ENCODE results near the gene CDC25A. TPM values are rescaled to one million over a fixed set of nuclear protein-coding genes. Genes with fewer than 3 reads are reported as not detected.

CDC25A gene
- total RNA-seq, 1 experiment from 2014 or later = 19.6 TPM

DNA sequence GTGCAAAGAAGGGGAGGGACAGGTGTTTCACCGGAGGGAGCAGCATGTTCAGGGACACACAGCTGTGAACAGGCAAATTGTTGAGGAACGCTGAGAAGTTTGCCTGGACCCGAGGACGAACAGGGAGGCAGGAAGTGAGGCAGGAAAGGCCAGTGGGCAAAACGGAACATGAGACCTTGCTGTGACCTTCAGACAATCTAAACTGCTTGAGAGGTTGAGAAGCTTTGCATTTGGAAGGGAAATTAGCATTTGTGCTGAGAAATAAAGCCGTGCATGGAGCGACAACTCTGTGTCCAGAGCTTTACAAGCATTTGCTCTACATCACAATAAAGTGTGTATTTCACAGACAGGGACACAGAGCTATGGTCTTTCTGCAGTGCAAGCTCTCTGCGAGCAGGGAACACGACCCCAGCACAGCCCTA, 47.9 kb downstream of the CDC25A start:
- Histone ChIP-seq H3K27me3 (ENCODE audit: insufficient read depth, low read length) (no peaks in the 10 kb centered on the region), H3K9me3 (ENCODE audit: control insufficient read depth in 1 of 2, insufficient read depth in 1 of 2, low read depth in 1 of 2, low read length in 2 of 2) (no peaks in the 10 kb centered on the region), H4K20me1 (ENCODE audit: insufficient read depth) (no peaks in the 10 kb centered on the region), H3K27ac (ENCODE audit: low read depth, low read length) (no peak overlapping the region), H3K9ac (ENCODE audit: low read length) (no peak overlapping the region), H3K36me3 (ENCODE audit: control insufficient read depth in 1 of 2, insufficient read depth in 2 of 2, low read length in 2 of 2) (no peaks in the 10 kb centered on the region), H3K9me2 (ENCODE audit: insufficient read depth) (no peaks in the 10 kb centered on the region), H3K4me1 (ENCODE audit: control insufficient read depth in 1 of 2, insufficient read depth in 2 of 2, low read length in 2 of 2) (no peaks in the 10 kb centered on the region), H3K4me3 (replicated peaks in 1 of 2; ENCODE audit: low read depth in 1 of 2, low read length in 2 of 2) (no peak overlapping the region), H2AFZ (ENCODE audit: low read depth, low read length, poor library complexity, severe bottlenecking) (no peak overlapping the region), H3K79me2 (ENCODE audit: insufficient read depth, low read length) (no peaks in the 10 kb centered on the region), H3K4me2 (ENCODE audit: low read length) (no peak overlapping the region)
- CTCF ChIA-PET = interaction anchor here (1.8 kb wide), 1 partner anchor 11 kb away, joined by 12 read pairs; no protein-coding TSS in a partner anchor
- no TSS peak for BruUV-seq (replicated peaks)
- RAD21 ChIA-PET (ENCODE audit: low non-redundant PET in 1 of 2, low total read pairs in 2 of 2, uncharacterized antibody in 2 of 2, unreplicated experiment in 2 of 2) = interaction anchor here in 1 of 2 experiments (0.9 kb wide), 1 partner anchor 11 kb away, joined by 3 read pairs; no protein-coding TSS in a partner anchor
- no peak for ATAC-seq
- intact Hi-C loops (cut with micrococcal nuclease) = no loop called here
- DNase-seq (ENCODE audit: low read depth, low spot score) = no peak
- POLR2A ChIA-PET = no interaction called here
- TF ChIP-seq, protein P1, sequence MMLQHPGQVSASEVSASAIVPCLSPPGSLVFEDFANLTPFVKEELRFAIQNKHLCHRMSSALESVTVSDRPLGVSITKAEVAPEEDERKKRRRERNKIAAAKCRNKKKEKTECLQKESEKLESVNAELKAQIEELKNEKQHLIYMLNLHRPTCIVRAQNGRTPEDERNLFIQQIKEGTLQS (IDR thresholded peaks at IDR 0.05) = no peak
- TF ChIP-seq POLR2A (IDR thresholded peaks at IDR 0.05; ENCODE audit: borderline replicate concordance, extremely low read depth, insufficient read depth, insufficient read length) (no peak), EZH2 (IDR thresholded peaks at IDR 0.05) (no peak), SRF (IDR thresholded peaks at IDR 0.05; ENCODE audit: low read depth) (no peak), ZNF274 (IDR thresholded peaks at IDR 0.05; ENCODE audit: low read depth, low read length) (no peak), FOSL1 (IDR thresholded peaks at IDR 0.05; ENCODE audit: low read depth) (no peak), JUND (IDR thresholded peaks at IDR 0.05) (no peak)
- TF ChIP-seq, protein P2, sequence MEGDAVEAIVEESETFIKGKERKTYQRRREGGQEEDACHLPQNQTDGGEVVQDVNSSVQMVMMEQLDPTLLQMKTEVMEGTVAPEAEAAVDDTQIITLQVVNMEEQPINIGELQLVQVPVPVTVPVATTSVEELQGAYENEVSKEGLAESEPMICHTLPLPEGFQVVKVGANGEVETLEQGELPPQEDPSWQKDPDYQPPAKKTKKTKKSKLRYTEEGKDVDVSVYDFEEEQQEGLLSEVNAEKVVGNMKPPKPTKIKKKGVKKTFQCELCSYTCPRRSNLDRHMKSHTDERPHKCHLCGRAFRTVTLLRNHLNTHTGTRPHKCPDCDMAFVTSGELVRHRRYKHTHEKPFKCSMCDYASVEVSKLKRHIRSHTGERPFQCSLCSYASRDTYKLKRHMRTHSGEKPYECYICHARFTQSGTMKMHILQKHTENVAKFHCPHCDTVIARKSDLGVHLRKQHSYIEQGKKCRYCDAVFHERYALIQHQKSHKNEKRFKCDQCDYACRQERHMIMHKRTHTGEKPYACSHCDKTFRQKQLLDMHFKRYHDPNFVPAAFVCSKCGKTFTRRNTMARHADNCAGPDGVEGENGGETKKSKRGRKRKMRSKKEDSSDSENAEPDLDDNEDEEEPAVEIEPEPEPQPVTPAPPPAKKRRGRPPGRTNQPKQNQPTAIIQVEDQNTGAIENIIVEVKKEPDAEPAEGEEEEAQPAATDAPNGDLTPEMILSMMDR (IDR thresholded peaks at IDR 0.05 in 2 of 3, conservative IDR thresholded peaks at IDR 0.05 in 1 of 3; ENCODE audit: borderline replicate concordance in 1 of 3, insufficient read depth in 1 of 3, low read depth in 2 of 3, low read length in 2 of 3) = no peak

GRCh38 chr3:48137425-48137999, 50.7 kb downstream of the CDC25A start:
- intact Hi-C loops (cut with micrococcal nuclease) = no loop called here
- Histone ChIP-seq H3K9me2 (ENCODE audit: insufficient read depth) (no peaks in the 10 kb centered on the region), H3K4me2 (ENCODE audit: low read length) (no peak overlapping the region), H3K9ac (ENCODE audit: low read length) (no peak overlapping the region), H3K79me2 (ENCODE audit: insufficient read depth, low read length) (no peaks in the 10 kb centered on the region), H3K27me3 (ENCODE audit: insufficient read depth, low read length) (no peaks in the 10 kb centered on the region), H2AFZ (ENCODE audit: low read depth, low read length, poor library complexity, severe bottlenecking) (no peak overlapping the region), H3K4me1 (ENCODE audit: control insufficient read depth in 1 of 2, insufficient read depth in 2 of 2, low read length in 2 of 2) (no peaks in the 10 kb centered on the region), H3K4me3 (replicated peaks in 1 of 2; ENCODE audit: low read depth in 1 of 2, low read length in 2 of 2) (no peak overlapping the region), H4K20me1 (ENCODE audit: insufficient read depth) (no peaks in the 10 kb centered on the region), H3K9me3 (ENCODE audit: control insufficient read depth in 1 of 2, insufficient read depth in 1 of 2, low read depth in 1 of 2, low read length in 2 of 2) (no peaks in the 10 kb centered on the region), H3K27ac (ENCODE audit: low read depth, low read length) (no peak overlapping the region), H3K36me3 (ENCODE audit: control insufficient read depth in 1 of 2, insufficient read depth in 2 of 2, low read length in 2 of 2) (no peaks in the 10 kb centered on the region)
- ChIA-PET CTCF (no interaction called here), RAD21 (ENCODE audit: low non-redundant PET in 1 of 2, low total read pairs in 2 of 2, uncharacterized antibody in 2 of 2, unreplicated experiment in 2 of 2) (no interaction called here), POLR2A (no interaction called here)
- BruUV-seq (replicated peaks) = no TSS peak
- ATAC-seq = no peak
- TF ChIP-seq ZBTB33 (IDR thresholded peaks at IDR 0.05; ENCODE audit: extremely low read depth, insufficient replicate concordance, low read length) (no peak), ZFX (IDR thresholded peaks at IDR 0.05) (no peak), FOSL1 (IDR thresholded peaks at IDR 0.05; ENCODE audit: low read depth) (no peak), ZNF274 (IDR thresholded peaks at IDR 0.05; ENCODE audit: low read depth, low read length) (no peak), SRF (IDR thresholded peaks at IDR 0.05; ENCODE audit: low read depth) (no peak), RAD21 (IDR thresholded peaks at IDR 0.05; ENCODE audit: low read depth) (no peak), ELF1 (IDR thresholded peaks at IDR 0.05; ENCODE audit: borderline replicate concordance, low read depth) (no peak), EZH2phosphoT487 (IDR thresholded peaks at IDR 0.05; ENCODE audit: borderline replicate concordance) (no peak)
- TF ChIP-seq, protein P2 (IDR thresholded peaks at IDR 0.05 in 2 of 3, conservative IDR thresholded peaks at IDR 0.05 in 1 of 3; ENCODE audit: borderline replicate concordance in 1 of 3, insufficient read depth in 1 of 3, low read depth in 2 of 3, low read length in 2 of 3) = no peak
- no peak for DNase-seq (ENCODE audit: low read depth, low spot score)

Measured in HCT116 (cell line).